NB4 (cell line): ENCODE data around the gene SLF2.

ENCODE experiments used
- CTCF ChIP-seq: IDR thresholded peaks from one replicate; pipeline ENCODE4 v1.5.1; 2012; ENCODE audit warnings: low read depth, low read length
- MYC ChIP-seq: IDR thresholded peaks from 2 replicates; pipeline ENCODE4 v1.6.1; 2011; ENCODE audit warnings: low read depth, low read length

DNA sequence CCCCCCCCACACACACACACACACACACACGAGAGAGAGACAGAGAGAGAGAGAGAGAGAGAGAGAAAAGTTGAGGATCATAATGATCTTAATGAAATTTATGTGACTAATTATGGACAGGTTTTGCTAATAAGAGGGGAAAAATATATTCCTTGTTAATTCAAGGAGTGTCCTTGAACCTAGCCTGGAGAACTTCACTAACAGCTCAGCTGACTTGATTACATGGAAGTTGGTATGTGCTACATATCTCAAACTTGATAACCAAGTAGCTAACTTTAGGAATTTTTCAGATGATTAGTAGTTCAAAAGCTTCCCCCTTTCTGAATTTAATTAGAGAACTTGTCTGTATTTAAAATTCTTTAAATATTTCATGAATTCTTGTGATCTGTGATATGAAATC is 15.3 kb downstream of the SLF2 start:
- TF ChIP-seq CTCF: no peak
- no peak for TF ChIP-seq MYC
